ENCODE data around the gene FAH.

DNA sequence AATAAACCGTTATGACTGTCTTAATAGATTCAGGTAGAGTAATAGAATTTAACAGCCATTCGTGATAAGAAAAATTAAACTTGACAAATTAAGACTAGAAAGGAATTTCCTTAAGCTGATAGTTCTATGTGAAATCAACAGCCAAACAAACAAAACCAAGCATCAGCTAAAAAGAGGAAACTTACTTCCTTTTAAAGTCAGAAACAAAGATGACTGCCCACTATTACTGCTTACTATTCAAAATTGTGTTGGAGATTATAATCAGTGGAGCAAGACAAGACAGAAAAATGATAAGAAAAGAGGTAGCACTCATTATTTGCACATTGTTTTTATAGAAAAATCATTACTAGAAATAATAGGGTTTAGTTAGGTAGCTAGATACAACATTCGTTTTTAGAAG lies 13.8 kb upstream of the FAH start:
- TF ChIP-seq, protein P1, sequence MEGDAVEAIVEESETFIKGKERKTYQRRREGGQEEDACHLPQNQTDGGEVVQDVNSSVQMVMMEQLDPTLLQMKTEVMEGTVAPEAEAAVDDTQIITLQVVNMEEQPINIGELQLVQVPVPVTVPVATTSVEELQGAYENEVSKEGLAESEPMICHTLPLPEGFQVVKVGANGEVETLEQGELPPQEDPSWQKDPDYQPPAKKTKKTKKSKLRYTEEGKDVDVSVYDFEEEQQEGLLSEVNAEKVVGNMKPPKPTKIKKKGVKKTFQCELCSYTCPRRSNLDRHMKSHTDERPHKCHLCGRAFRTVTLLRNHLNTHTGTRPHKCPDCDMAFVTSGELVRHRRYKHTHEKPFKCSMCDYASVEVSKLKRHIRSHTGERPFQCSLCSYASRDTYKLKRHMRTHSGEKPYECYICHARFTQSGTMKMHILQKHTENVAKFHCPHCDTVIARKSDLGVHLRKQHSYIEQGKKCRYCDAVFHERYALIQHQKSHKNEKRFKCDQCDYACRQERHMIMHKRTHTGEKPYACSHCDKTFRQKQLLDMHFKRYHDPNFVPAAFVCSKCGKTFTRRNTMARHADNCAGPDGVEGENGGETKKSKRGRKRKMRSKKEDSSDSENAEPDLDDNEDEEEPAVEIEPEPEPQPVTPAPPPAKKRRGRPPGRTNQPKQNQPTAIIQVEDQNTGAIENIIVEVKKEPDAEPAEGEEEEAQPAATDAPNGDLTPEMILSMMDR (IDR thresholded peaks at IDR 0.05; ENCODE audit: low read depth, low read length): no peak
- no peak for TF ChIP-seq POLR2A (IDR thresholded peaks at IDR 0.05; ENCODE audit: extremely low read depth, insufficient read length)
- no peak for TF ChIP-seq MYC (IDR thresholded peaks at IDR 0.05; ENCODE audit: low read depth, low read length)
- TF ChIP-seq, protein P2, sequence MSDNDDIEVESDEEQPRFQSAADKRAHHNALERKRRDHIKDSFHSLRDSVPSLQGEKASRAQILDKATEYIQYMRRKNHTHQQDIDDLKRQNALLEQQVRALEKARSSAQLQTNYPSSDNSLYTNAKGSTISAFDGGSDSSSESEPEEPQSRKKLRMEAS (IDR thresholded peaks at IDR 0.05; ENCODE audit: low read depth, low read length): no peak
